GM21786 (cell line): ENCODE results near the gene NIPA2.

Experiments
- ATAC-seq: cut with Tn5 transposase; IDR thresholded peaks from one replicate; pipeline ENCODE4 v1.9.1; 2021; ENCODE audit not compliant: unreplicated experiment

NIPA2 gene

DNA sequence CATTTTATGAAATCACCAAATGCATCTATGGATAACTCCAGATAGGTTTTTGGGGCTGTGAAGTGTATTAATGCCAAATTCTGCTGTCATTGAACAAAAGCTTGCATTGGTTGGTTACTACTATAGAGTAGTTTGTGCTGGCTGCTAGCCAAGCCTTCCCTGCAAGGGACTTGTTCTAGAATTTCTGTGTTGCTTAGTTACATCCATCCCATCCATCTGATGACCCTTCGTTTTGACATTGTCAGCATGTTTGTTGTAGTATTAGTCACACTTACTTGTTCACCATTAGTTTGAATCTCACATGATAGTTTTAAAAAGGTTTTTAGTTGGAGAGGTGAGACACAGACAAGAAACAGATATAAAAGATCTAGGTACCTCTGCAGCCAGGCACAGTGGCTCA is 7.0 kb upstream of the NIPA2 start:
- ATAC-seq = no peak

DNA sequence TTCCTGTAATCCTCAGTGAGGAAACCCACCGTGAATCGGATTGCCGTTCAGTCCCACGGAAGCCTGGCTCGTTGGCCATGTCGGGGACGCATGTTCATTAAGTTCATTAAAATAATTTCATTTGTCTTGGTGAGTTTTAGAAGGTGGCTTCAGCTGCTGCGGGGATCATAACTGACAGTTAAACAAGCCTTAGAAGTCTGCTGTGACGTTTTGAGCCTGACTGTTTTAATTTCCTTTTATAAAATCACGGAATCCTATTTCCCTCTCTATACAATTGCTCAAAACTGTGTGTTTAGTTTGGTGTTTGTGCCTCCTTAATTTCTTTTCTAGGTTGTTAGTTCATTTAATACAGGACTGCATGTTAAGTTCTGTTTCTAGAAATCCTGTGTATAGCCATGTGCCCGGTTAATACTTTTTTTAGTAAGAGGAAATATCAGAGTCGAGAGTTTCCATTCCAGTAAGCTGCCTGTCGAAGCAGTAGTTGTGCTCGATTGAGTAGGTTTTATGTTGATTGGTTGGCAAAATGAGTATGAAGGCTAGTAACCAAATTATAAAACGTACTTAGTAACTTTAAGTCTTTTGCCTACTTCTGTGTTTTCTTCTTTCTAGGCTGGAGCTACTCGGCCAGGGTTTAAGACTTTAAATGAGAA is 705 bp downstream of the NIPA2 start:
- ATAC-seq = no peak

DNA sequence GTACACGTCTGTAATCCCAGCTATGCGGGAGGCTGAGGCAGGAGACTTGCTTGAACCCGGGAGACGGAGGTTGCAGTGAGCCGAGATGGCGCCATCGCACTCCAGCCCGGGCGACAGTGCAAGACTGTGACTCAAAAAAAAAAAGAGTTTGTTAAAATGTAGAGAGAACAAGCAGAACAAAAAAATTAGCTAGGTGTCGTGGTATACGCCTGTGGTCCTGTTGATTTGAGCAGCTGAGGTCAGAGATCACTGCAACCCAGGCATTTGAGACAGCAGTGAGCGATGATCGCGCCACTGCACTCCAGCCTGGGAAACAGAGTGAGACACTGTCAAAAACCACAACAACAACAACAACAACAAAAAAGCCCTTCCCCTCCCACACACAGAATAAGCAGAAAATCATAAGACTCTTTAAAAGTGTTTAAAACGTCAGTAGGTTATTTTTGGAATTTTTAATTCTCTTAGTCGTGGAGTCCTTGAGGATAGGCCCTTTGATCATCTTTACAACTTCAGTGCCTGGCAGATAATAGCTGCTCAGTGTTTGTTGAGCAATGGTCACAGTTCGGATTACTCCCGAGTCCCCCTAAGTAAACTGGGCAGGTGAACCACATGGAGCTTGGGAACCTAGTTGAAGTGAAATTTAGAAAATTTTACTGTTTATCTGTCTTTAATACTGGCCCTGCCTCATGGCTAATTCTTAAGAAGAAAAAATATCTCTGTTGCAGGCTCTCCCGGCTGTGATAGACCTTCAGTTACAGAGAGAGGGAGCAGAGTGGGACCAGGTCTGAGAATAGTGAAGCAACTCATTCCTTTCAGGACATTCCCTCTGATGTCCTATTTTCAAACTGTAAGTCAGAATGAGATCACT is 6.2 kb downstream of the NIPA2 start:
- ATAC-seq = no peak

GRCh38 chr15:22845289-22845900 is 6.9 kb downstream of the NIPA2 start:
- no peak for ATAC-seq

DNA sequence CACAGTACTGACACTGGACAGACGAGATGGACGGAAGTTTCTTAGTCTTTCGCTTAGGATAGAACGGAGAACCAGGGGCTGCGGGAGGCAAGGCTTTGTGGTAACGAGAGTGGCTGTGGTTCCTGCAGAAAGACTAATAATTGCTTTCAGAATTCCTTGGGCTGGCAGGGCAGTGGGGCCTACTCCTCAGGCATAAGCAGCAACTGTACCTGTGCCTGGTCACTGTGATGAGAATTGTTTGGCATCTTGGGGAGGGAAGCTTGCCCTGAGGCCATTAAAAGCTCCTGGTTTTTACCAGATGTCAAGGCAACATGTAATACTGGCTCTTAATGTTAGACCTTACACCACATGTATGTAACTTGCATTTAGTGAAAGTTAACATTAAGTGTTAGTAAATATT is 7.6 kb downstream of the NIPA2 start:
- ATAC-seq = no peak

DNA sequence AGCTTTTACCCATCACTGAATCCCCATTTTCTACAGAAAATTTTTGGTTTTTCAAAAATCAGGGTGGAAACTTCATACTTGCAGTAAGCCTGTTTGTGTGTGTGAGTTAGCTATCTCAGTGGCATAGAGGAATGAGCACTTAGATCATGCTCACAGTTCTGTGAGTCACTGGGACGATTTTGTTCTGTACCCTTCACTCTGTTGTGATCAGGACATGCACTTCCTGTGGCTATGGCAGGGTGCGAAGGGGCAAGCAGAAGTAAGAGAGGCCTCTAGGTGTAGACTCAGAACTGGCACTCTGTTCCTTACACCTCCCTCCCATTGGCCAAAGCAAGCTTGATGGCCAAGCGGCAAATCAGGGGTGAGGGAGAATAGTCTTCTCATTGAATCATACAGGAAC is 11.6 kb downstream of the NIPA2 start:
- no peak for ATAC-seq

DNA sequence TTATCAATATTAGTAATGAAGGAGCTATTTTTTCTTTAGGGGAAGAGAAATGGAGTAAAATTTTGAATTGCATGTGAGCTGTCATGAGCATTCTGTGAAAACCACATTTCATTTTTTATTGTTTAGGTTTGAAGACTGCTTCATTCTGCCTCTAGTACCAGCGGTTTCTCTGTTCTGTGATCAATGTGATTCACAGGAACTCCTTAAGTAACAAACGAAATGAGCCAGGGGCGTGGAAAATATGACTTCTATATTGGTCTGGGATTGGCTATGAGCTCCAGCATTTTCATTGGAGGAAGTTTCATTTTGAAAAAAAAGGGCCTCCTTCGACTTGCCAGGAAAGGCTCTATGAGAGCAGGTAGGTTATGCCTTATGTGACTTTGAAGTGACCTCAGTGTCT is 13.0 kb downstream of the NIPA2 start:
- ATAC-seq = no peak

- no peak for ATAC-seq
Measured at GRCh38 chr15:22855791-22856190, 17.3 kb downstream of the NIPA2 start.

DNA sequence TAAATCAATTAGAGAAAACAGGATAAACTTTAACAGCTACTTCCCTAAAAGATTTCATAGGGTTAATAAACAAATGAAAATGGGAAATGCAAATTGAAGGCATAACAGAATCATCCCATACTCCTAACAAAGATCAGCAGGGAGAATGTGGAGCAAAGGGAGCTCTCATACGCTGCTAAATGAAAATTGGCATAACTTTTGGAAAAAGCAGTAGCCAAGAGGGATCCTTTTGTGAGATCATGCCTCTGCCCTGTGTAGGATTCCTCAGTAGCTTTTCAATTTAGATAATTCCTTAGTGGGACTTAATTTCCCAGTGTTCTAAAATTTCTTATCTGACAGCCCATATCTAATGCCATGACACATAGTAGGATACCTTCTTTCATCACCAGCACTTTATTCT is 18.2 kb downstream of the NIPA2 start:
- ATAC-seq = no peak

- no peak for ATAC-seq
Measured at GRCh38 chr15:22861161-22861560, 22.7 kb downstream of the NIPA2 start.

GRCh38 chr15:22863356-22863755 is 24.9 kb downstream of the NIPA2 start:
- no peak for ATAC-seq

DNA sequence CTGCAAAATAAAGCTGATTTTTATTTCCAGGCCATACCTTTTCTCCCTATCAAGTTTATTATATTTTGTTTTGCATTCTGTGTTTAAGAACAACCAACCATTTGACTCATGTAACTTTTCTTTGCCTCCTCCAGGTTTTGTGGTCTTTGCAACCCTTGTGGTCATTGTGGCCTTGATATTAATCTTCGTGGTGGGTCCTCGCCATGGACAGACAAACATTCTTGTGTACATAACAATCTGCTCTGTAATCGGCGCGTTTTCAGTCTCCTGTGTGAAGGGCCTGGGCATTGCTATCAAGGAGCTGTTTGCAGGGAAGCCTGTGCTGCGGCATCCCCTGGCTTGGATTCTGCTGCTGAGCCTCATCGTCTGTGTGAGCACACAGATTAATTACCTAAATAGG is 27.6 kb downstream of the NIPA2 start:
- ATAC-seq = no peak

- no peak for ATAC-seq
Measured at GRCh38 chr15:22867886-22868285, 29.4 kb downstream of the NIPA2 start.

GRCh38 chr15:22868495-22868894 is 30.0 kb downstream of the NIPA2 start:
- ATAC-seq = no peak

DNA sequence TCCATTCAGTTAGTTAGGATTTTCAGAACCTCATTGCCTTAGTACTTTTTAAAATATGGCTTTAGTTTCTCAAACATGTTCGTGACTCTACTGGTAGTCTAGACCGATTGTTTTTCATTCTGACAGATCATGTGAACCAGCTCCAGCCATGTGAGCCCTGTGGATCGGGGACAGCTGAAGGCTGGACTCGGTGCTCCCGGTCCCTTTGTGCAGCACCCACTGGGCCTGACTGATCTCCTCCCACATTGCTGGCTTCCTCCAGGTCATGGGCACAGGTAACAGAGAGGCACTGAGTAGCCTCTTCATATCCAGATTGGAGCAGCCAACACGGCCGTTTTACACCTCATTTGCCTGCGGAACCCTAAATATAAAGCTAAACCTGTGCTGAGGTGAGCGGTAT is 30.5 kb downstream of the NIPA2 start:
- no peak for ATAC-seq

DNA sequence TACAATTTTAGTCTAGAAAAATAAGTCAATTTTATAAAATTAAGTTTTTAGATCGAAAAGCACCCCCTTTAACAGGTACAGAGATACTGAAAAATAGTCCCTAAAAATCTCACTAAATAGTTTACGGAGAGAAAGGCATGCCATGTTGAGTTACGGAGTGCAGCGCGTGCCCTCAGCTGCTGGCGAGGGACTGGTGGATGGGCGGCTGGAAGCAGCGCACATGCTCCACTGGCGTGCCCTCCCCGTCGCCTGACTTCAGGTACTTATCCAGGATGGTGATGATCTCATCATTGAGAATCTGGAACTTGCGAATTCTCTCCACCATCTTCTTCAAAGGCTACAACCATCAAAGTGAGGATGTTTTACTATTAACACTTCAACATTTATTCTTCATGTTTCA is 31.4 kb downstream of the NIPA2 start:
- no peak for ATAC-seq

DNA sequence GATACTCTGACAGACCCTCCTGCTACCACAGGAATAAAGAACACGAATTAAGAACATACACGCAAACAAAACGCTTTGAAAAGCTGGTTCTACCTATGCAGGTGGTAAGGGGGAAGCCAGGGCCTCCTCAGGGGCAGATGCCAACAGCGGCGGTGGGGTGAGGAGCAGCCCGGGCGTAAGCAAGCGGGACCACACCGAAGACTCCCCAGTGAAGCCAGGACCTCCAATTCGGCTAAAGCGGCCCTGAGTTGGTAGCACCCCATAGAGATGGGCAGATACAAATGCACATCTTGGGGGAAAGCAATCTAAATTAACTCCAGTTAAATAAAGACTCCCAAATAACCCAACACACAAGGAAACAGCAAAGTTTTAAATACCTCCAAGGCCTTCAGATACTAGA is 32.4 kb downstream of the NIPA2 start:
- no peak for ATAC-seq

- no peak for ATAC-seq
Measured at GRCh38 chr15:22871481-22872086, 33.1 kb downstream of the NIPA2 start.

GRCh38 chr15:22872936-22873701 is 34.7 kb downstream of the NIPA2 start:
- no peak for ATAC-seq

DNA sequence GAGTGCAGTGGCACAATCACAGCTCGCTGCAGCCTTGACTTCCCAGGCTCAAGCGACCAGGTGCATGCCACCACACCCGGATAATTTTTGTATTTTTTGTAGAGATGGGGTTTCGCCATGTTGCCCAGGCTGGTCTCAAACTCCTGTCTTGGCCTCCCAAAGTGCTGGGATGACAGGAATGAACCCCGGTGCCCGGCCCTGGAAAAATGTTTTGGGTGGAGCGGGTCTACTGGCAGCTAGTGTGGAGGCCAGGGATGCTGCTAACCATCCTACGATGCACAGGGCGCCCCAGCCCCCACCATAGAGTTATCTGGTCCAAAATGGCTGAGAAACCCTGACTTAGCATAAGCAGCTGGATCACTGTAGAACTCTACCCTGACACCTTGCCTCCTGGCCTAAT is 35.4 kb downstream of the NIPA2 start:
- no peak for ATAC-seq

- no peak for ATAC-seq
Measured at GRCh38 chr15:22874256-22874655, 35.8 kb downstream of the NIPA2 start.
